Inflammatory macrophage (primary cell): ENCODE results near the gene CUX1.

Experiments
- DNase-seq, 2 donors: peaks; one replicate each; pipeline ENCODE4 v3.0.0-alpha.2; 2020 to 2022

Gene CUX1

GRCh38 chr7:102254521-102254920 lies 437.1 kb downstream of the CUX1 start:
- no peak for DNase-seq

- no peak for DNase-seq
These were observed 438.1 kb downstream of the CUX1 start for GRCh38 chr7:102255501-102255900.

- DNase-seq = no peak
These were observed 438.5 kb downstream of the CUX1 start for GRCh38 chr7:102255916-102256315.

- DNase-seq = no peak
These were observed 440.8 kb downstream of the CUX1 start for GRCh38 chr7:102258073-102258748.

GRCh38 chr7:102258749-102259107 lies 441.3 kb downstream of the CUX1 start:
- no peak for DNase-seq

- DNase-seq = no peak
These were observed 443.4 kb downstream of the CUX1 start for GRCh38 chr7:102260856-102261255.

GRCh38 chr7:102261451-102261850 lies 444.0 kb downstream of the CUX1 start:
- no peak for DNase-seq

- DNase-seq = no peak
These were observed 445.1 kb downstream of the CUX1 start for GRCh38 chr7:102262546-102262945.

- DNase-seq = peak; percentile 78 to 89
These were observed 447.0 kb downstream of the CUX1 start for GRCh38 chr7:102264367-102264891.

GRCh38 chr7:102266541-102266940 lies 449.1 kb downstream of the CUX1 start:
- DNase-seq = no peak

- no peak for DNase-seq
These were observed 451.2 kb downstream of the CUX1 start for GRCh38 chr7:102268635-102269034.

GRCh38 chr7:102270178-102270887 lies 452.9 kb downstream of the CUX1 start:
- DNase-seq = no peak

GRCh38 chr7:102271158-102271798 lies 453.9 kb downstream of the CUX1 start:
- no peak for DNase-seq

GRCh38 chr7:102272075-102272916 lies 454.9 kb downstream of the CUX1 start:
- peak; percentile 56 to 77 for DNase-seq

- no peak for DNase-seq
These were observed 455.7 kb downstream of the CUX1 start for GRCh38 chr7:102272917-102273748.

GRCh38 chr7:102273749-102274712 lies 456.6 kb downstream of the CUX1 start:
- no peak for DNase-seq

GRCh38 chr7:102275123-102275703 lies 457.8 kb downstream of the CUX1 start:
- DNase-seq = no peak

- no peak for DNase-seq
These were observed 460.5 kb downstream of the CUX1 start for GRCh38 chr7:102277901-102278300.

- DNase-seq = peak; percentile 40 to 48
These were observed 462.3 kb downstream of the CUX1 start for GRCh38 chr7:102279537-102280400.
